ENCODE measurements around the gene S1PR3.

Gene S1PR3

GRCh38 chr9:89044881-89045280, 53.6 kb downstream of the S1PR3 start:
- Mint-ChIP-seq H3K4me3 (no peak overlapping the region), H3K9me3 (no peaks in the 10 kb centered on the region), H3K27me3 (peaks cover 13% of the 10 kb centered on the region), H3K4me1 (no peaks in the 10 kb centered on the region), H3K36me3 (no peaks in the 10 kb centered on the region), H3K27ac (no peak overlapping the region)
- ATAC-seq = no peak

DNA sequence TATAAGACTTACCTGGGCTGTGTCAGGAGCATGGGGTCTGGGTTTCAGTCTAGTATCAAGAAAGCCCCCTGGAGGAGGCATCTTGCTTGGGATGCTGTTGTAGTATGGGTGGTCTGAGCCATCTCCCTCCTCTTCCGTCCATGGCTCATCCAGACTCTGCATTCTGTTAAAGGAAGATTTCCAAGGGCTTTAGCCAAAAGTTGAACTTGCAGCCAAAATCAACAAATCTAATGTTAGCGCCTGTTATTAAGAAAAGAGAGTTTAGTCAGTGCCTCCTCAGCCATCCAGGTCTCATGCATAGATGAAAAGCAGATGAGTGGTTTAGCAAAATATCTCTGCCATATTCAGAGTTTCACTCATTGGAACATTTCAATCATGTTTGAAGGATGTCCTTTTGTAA, 55.6 kb downstream of the S1PR3 start:
- H3K36me3 Mint-ChIP-seq = no peaks in the 10 kb centered on the region
- no peaks in the 10 kb centered on the region for H3K9me3 Mint-ChIP-seq
- H3K4me1 Mint-ChIP-seq = no peaks in the 10 kb centered on the region
- ATAC-seq = no peak
- peaks cover 21% of the 10 kb centered on the region for H3K27me3 Mint-ChIP-seq
- H3K27ac Mint-ChIP-seq = no peak overlapping the region
- H3K4me3 Mint-ChIP-seq = no peak overlapping the region

GRCh38 chr9:89047667-89048066, 56.4 kb downstream of the S1PR3 start:
- no peak for ATAC-seq
- Mint-ChIP-seq H3K9me3 (no peaks in the 10 kb centered on the region), H3K4me3 (no peak overlapping the region), H3K4me1 (no peaks in the 10 kb centered on the region), H3K27ac (no peak overlapping the region), H3K36me3 (no peaks in the 10 kb centered on the region), H3K27me3 (peaks cover 21% of the 10 kb centered on the region)

GRCh38 chr9:89048616-89049015, 57.3 kb downstream of the S1PR3 start:
- H3K9me3 Mint-ChIP-seq = no peaks in the 10 kb centered on the region
- no peaks in the 10 kb centered on the region for H3K36me3 Mint-ChIP-seq
- peaks cover 21% of the 10 kb centered on the region for H3K27me3 Mint-ChIP-seq
- no peak for ATAC-seq
- no peak overlapping the region for H3K27ac Mint-ChIP-seq
- H3K4me1 Mint-ChIP-seq = no peaks in the 10 kb centered on the region
- no peak overlapping the region for H3K4me3 Mint-ChIP-seq

GRCh38 chr9:89049646-89050045, 58.4 kb downstream of the S1PR3 start:
- Mint-ChIP-seq H3K9me3 (no peaks in the 10 kb centered on the region), H3K4me1 (no peaks in the 10 kb centered on the region), H3K4me3 (no peak overlapping the region), H3K27ac (no peak overlapping the region), H3K36me3 (no peaks in the 10 kb centered on the region), H3K27me3 (peaks cover 21% of the 10 kb centered on the region)
- no peak for ATAC-seq

DNA sequence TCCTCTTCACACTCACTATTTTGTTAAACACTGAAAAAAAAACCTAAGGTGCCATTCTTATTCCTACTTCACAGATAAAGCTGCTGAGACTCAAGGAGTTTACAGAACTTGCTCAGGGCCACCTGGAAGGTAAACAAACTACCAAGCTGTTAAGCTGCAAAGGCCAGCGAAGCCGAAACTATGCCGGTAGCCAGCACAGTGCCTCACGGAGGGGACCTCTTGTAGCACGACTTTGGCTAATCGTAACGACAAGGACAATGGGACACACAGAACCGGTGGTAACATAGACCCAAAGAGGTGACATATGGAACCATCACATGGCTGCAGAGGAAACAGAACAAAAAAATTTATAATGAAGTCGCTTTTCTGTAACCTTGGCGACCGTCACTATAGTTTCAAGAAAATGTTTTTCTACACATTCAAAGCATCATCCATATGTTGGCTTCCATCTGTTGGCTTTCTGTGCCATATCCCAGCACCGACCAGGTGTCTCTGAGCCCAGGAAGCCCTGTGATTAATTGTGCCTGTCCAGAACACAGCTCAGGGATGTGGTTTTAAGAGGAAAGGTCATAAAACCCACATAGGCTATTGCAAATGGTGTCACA, 60.3 kb downstream of the S1PR3 start:
- Mint-ChIP-seq H3K36me3 (no peaks in the 10 kb centered on the region), H3K9me3 (no peaks in the 10 kb centered on the region), H3K27ac (no peak overlapping the region), H3K27me3 (peaks cover 24% of the 10 kb centered on the region), H3K4me1 (no peaks in the 10 kb centered on the region), H3K4me3 (no peak overlapping the region)
- no peak for ATAC-seq

DNA sequence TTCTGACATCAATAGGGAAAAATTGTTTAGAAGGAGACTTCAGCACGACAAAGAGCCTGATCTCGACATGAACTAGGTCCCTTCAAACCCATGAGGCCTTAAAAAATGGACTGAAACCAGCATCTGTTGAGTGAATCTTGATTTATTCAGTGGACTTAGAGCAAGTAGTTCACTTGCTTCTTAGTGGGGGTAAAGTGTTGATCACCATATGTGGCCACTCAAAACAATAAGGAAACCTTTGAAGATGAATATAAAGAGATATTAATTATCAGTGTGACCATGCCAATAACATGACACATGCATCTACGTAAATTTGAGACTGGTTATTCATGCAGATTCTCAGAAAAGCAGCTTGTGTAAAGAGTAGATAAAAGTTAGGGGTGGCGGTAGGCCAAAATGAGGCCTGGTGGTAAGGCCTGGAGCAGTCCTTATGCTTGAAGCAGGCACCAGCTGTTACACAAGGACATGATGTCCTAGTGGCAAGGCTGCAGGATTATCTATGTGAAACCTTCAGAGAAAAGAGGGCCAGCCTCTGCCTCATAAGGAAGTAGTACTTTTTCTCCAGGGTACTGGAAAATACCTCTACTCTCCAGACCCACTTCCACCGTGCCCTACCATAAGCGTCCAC, 61.3 kb downstream of the S1PR3 start:
- no peak overlapping the region for H3K27ac Mint-ChIP-seq
- H3K9me3 Mint-ChIP-seq = no peaks in the 10 kb centered on the region
- no peaks in the 10 kb centered on the region for H3K36me3 Mint-ChIP-seq
- no peak overlapping the region for H3K4me3 Mint-ChIP-seq
- H3K4me1 Mint-ChIP-seq = no peaks in the 10 kb centered on the region
- H3K27me3 Mint-ChIP-seq = peaks cover 21% of the 10 kb centered on the region
- no peak for ATAC-seq

- no peaks in the 10 kb centered on the region for H3K36me3 Mint-ChIP-seq
- no peaks in the 10 kb centered on the region for H3K9me3 Mint-ChIP-seq
- no peak overlapping the region for H3K27ac Mint-ChIP-seq
- no peaks in the 10 kb centered on the region for H3K4me1 Mint-ChIP-seq
- no peak overlapping the region for H3K4me3 Mint-ChIP-seq
- ATAC-seq = no peak
- peaks cover 14% of the 10 kb centered on the region for H3K27me3 Mint-ChIP-seq
Observed at GRCh38 chr9:89053301-89053700, 62.0 kb downstream of the S1PR3 start.

All from stimulated activated memory B cell treated with anti-CD40 and anti-IgM and Interleukin-4, amounts not matched to agents 10 μg/mL and 1 μg/mL and 100 μg/mL, for 72 hours (primary cell).